Measurements from ENCODE around the gene HLTF.

Gene HLTF

DNA sequence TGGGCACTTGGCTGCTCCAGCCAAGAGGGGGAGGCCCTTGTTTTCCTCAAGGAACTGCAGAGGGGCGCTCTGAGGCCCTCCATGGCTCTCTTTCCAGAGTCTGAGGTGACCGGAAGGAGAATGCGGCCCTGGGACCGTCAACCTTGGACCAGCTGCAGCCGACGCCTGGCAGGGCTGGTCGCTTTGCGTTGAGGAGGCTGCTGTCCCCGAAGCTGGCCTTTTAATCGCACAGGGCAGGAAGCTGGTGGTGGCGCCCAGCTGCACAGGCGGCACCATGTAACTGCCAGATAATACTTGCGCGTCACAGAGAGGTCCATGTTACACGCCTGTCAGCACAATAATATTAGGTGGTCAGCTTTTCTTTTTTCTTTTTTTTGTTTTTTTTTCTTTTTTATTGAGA, 875 bp upstream of the HLTF start:
- DNase-seq, result peak in 1 of 2 experiments; percentile 4

DNA sequence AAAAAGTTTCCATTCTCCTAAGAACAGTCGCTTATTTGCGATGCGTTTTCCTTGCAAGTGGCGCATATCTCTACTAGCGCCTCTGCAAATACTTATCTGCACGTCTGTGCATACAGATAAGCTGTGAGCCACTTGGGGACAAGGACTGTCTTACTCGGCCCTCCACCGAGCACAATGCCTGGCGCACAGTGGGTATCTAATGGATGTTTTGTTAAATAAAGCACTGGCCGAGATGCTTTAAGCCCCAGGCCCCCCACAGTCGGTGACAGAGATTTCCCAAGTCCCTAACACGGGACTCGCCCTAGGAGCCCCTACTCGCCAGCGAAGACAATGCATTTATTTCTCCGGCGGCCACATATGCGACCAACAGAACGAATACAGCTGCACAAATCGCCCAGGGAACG, 503 bp downstream of the HLTF start:
- DNase-seq, result no peak

DNA sequence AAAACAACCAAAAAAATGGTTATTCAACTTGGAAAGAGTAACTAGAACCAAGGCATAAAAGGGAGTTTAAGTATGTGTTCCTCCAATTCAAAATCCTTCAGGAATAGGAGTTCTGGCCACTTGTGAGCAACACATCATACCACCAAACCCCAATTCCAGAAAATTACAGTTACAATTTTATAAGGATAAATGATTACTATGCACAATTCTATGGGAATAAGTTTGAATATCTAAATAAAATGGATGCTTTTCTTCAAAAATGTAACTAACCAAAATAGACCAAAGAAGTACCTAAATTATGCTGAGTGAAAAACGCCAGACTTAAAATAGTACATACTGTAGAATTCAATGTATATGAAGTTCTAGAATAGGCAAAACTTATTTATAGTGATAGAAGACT, 4.6 kb downstream of the HLTF start:
- no peak for DNase-seq

DNA sequence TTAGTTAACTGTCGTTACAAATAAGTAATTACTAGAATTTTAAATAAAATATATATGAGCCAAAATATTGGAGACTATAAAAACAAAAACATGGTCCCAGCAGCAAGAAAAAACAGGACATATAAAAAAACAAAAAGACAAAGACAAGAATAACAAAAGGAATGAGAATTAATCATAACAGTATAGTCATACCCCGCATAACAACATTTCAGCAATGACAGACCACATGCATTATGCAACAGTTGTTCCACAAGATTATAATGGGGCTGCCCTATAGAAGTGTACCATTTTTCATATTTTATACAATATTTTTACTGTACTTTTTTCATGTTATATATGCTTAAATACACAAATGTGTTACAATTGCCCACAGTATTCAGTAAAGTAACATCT, 5.6 kb downstream of the HLTF start:
- DNase-seq, result no peak

DNA sequence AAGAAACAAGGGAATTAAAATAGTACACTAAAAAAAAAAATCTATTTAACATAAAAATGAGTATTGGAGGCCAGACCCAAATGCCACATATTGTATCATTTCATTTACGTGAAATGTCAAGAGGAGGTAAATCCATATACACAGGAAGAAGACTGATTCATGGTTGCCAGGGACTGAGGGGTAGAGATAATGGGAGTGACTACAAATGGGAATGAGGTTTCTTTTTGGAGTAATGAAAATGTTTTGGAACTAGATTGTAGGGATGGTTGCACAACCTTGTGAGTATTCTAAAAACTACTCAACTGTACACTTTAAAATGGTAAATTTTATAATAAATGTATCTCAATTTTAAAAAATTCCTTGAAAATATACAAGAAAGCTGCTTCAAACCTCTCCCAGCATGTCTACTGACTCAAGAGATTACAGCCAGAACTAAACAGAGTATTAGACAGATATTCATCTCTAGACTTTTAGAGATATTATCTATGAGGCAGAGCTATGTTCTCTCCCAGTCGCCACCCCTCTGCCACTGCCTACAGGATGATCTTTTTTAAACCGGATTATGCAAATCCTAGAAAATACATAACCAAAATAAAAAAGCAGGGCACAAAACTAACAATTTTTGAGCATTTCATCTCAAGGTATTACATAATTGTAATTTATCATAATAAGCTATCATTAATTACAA, 6.2 kb downstream of the HLTF start:
- no peak for DNase-seq

DNA sequence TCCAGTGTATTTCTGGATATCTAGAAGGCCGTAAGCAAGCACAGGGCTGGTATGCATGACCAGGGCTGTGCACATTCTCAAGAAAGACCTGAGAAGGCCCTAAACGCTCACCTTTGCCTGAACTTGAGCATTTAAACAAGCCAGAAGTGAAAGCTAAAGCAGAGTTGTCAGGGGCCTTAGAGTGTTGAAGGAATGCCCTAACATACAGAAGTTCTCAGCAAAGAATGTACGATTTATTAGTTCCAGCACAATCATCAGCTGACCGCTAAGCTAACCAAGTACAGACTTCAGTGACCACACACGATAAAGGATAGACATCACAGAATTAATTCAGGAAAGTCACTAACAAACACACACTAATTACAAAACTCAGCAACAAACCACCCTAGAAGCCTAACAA, 8.7 kb downstream of the HLTF start:
- DNase-seq, result no peak

DNA sequence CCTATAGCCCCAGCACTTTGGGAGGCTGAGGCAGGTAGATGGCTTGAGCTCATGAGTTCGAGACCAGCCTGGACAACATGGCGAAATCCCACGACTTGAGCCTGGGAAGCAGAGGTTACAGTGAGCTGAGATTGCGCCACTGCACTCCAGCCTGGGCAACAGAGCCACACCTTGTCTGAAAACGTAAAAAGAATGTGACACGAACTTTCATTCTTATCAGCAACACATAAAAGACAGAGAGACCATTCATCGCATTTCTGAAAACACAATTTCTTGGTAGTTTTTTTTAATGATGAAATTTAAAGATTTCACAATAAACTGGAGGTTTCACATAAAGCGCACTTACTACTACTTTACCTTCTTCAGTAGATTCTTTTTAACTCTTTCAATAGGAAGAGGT, 18.4 kb downstream of the HLTF start:
- DNase-seq, result no peak

DNA sequence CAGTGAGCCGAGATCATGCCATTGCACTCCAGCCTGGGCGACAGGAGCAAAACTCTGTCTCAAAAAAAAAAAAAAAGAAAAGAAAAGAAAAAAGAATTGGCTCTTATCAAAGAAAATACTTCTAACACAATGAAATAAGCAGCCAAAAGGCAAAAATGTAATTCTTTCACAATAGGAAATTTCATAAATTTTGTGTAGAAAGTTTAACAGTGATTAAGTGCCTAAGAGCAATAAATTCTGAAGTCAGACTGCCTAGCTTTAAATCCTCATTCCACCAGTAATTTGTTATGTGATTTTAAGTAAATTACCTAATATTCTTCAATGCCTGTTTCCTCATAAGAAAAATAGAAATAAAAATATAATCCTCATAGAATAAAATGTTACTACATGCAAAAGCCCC, 24.6 kb downstream of the HLTF start:
- DNase-seq, result no peak

DNA sequence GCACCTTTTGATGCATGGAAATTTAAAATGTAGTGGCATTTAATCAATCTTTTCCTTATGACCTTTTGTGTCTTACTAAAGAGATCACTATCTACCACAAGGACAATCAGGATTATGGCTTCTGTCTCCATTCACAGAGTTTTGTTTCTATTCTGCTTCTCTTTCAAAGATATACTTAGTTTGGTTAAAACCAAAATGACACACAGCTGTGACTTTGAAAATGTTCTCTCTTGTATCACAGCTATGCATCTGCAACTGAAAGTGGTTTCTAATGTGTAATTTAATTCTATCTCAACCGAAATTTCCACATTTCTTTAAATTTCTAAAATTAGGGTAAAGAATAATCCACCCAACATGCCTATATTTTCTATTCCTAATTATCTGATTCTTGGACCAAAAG, 27.7 kb downstream of the HLTF start:
- DNase-seq, result no peak

DNA sequence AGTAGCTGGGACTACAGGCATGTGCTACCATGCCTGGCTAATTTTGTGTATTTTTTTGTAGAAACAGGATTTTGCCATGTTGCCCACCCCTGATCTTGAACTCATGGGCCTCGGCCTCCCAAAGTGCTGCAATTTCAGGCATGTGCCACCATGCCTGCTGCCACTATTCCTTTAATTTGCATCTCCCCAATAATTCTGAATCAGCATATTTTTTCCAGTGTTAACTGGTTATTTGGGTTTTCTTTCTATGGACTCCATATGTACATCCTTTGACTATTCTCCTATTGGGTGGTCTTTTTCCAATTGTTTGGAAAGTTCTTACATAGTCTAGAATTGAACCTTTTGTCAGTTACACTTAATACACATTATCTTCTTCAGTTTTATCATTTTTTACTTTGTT, 28.1 kb downstream of the HLTF start:
- no peak for DNase-seq

DNA sequence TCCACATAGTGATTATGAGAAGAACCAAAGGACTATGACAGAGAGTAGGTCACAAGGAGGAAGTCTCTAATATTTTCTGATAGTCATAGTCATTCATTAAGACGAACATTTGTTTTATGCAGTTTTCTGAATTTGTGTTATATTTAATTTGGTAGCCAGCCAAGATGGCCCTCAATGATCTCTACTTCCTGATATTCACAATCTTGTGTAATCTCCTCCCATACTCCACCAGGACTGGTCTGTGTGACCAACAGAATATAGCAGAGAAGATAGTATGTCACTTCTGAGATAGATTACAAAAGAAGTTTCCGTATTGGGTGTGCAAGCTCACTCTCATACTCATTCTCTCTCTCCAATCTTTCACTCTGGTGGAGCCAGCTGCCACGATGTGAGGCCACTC, 30.8 kb downstream of the HLTF start:
- DNase-seq, result no peak

DNA sequence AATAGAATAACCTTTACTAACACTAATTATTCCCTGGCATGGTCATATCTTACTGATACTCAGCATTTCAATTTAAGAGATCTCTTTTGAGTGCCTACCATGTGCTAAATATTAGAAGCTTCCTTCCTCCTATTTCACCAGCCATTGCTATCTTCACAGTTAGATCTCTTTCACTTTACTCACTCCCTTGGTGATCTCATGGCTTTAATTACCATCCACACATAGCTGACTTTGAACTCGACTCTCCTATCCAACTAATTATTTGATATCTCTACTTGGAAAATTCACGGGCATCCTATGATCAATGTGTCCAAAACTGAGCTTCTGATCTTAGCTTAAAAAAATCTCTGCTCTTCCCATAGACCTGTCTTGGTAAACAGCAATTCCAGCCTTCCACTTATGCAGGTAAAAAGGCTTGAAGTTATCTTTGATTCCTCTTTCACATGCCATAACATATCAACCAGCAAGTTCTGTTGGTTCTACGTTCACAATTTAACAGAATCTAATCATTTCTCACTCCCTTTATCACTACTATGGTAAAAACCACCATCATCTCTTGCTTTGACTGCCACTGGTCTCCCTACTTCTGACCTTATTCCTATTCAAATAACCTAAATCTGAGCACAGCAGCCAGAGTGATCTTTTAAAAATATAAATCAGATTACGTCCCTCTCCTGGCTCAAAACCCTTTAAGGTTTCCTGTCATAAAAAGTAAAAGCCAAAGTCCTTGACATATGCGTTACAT, 41.8 kb downstream of the HLTF start:
- no peak for DNase-seq

DNA sequence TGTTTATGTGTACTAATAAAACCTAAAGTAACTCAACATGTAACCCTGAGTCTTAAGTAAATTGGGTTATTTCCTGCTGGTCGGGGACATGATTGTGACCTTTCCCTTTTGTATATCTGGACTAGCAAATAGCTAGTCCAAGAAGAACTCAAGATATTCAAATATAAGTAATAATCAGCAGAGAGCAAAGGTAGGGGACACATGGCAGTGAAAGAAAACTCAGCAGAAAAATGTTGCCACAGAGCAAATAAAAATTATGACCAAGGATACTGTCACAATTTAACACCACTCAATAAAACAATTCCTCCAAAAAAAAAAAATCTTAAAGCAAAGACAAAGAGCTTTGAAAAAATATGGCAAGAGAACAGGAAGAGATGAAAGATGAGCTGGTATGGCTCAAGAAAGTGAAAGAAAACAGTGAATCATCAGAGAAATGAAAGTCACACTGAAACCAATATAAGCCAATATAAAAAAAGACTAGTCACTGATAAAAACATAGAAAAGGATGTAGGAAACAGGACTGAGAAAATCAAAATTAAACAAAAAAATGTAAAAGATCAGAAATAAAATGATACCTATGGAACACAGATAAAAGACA, 43.4 kb downstream of the HLTF start:
- no peak for DNase-seq

DNA sequence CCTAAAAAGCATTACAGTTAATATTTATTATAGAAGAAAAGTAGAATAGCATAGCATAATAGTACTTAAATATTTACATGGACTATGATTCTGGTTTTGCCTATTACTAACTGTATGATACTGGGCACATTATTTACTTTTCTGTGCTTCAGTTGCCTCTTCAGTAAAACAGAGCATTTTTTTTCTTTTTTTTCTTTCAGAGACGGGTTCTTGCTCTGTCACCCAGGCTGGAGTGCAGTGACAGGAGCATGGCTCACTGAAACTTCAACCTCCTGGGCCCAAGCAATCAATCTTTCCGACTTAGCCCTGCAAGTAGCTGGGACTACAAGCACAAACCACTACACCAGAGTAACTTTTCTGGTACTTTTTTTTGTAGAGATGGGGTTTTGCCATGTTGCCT, 48.0 kb downstream of the HLTF start:
- DNase-seq, result no peak

DNA sequence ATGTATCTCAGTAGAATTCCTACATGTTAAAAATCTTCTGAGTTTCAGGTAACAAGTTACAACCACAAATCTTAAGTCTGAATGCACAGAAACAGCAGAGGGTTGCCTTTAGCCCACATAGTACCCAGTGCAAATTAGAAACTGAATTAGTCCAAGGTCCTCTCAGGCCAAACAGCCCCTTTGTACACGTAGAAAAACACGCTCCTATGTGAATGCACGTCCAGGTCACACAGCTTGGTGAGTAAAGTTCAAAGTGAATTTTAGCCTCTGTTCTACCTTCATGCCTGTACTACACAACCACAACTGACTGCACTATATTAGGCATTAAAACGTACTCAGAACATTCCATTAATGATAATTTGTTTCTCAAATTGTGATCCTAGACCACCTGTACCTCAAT, 48.6 kb downstream of the HLTF start:
- no peak for DNase-seq

DNA sequence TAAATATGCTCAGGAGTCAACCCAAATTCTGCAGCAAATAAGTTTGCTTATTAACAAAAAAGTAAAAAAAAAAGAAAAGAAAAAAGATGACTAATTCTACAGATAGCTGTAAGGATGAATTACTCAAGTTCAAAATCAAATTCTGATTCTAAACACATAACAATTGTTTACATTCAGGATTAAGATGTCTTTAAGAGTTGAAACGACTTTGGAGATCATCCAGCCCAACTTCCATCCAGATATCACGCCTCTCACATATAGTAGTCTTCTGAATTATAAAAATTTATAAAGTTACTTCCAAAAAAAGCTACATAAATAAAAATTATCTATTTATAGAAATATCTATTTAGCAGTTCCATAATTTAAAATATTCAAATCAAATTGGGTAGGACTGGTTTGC, 55.2 kb downstream of the HLTF start:
- DNase-seq, result no peak

DNA sequence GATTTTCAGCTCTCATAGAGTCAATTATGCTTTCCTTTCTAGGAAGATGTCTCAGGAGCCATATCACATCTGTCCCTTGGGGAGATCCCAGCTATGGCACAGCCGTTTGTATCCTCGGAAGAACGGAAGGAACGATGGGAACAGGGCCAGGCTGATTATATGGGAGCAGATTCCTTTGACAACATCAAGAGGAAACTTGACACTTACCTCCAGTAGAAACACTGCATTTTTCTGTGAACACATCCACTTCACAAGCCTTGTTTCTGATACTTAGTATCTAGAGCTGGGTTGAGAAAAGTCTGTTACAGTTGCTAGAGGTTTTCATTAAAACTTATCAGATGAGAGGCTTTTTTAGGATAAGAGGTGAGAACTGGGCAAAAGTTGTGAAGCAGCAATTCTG, 59.6 kb downstream of the HLTF start:
- DNase-seq, result no peak

DNA sequence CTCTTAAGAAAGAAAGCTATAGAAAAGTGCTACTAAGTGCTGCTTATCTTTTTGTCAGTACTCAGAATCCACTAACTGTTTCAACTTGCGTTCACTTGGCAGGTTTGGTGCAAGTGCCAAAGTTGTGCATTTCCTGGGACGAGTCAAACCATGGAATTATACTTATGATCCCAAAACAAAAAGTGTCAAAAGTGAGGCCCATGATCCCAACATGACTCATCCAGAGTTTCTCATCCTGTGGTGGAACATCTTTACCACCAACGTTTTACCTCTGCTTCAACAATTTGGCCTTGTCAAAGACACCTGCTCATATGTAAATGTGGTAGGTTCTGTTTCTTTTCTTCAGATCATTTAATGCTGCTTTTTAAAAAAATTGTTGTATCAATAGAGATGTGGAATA, 62.4 kb downstream of the HLTF start:
- DNase-seq, result no peak

DNA sequence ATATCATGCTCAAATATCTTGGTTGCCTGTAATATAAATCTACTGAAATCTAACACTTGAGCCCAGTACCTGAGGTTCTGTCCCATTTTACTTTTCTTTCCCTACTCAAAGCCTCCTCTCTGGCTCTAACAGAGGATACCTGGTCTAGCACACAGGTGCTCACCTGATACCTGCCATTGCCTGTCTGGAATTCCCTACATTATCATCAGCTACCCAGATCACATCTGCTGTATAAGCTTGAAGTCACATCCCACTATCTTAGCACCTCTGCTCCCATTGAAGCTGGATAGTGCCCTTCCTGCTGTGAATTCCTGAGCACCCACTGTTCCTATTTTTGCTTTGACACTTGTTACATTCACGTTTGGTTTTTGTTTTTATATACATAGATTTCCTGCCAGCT, 64.5 kb downstream of the HLTF start:
- no peak for DNase-seq

DNA sequence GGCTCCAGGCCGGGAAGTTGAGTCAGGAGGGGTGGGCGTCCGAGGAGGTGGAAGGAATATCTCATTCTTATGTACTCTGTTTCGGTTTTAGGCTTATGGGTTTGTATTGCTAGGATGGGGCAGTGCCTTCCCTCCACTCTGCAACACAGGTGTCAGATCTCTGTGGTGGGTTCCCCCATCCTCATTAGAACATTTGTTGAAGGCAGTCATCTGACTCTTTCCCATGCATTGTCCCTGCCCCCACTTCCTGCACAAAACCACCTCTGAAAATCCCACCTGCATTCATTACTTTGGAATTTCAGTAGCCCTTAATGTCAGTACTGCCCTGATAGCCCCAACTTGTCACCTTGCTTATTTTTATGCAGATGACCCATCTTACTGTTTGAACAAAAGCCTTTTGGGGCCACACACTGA, 65.5 kb downstream of the HLTF start:
- no peak for DNase-seq

DNA sequence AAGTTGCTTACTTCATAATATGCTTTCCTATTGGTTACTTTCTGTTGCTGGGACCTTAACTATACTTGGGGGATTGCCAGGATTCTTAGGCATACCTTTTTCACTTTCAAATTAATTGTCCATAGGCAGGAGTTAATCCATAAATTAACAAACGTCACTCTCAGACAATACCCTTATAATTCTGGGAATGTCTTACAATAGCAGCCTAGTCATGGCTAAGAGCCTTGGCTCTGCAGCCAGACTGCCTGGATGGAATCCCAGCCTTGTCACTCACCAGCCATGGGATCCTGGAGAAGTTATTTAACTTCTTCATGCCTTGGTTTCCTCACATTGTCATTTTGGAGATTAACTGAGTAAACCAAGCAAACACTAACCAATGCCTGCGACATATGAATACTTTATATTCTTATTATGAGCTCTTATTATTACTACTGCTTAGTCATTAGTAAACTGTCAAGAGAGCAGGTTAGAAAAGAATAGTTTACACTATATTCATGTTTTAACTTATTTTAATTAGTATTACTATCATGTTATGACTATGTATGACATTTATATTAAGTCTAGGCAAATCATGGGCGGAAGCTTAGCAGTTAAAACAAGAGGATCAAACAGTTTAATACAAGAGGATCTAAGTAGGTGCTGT, 66.0 kb downstream of the HLTF start:
- DNase-seq, result peak in 1 of 2 experiments; percentile 51

DNA sequence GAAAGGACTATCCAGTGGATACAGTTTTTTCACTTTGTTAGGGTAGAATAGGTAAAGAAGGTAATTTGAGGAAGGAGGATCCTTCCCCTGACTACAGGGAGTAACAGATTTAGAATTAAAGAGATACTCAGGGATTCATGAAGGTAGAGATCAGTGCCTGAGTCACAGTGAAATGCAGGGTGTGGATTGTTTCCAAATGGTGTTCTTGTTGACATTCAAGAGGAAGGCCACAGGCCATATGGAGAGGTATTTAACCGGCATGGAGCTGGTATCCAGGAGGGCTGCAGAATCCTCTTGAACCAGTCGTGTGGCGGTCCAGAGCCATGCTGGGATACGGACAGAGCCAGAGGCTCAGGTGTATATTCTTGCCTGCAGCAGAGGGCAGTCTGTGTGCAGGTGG, 66.8 kb downstream of the HLTF start:
- peak in 1 of 2 experiments; percentile 14 for DNase-seq

DNA sequence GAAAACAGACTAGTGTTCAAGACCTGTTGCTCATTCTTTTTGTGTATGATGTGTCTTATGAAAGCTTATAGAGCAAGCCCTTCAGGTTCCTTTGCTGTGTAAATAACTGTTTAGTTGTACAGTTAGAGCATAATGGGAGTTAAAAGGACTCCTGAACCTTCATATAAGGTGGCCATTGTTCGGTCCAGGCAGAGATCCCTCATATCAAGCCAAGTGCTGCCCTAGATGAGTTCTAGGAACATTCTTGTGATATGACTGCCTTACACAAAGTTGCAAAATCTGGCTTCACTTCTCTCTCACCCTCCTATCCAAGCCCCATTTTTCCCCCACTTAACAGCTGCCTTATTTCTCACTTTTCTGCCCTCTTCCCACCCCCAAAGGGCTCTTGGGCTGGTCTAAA, 68.1 kb downstream of the HLTF start:
- no peak for DNase-seq
